Measurements from ENCODE around the gene TNFRSF8. TPM values are rescaled to one million over a fixed set of nuclear protein-coding genes. Genes with fewer than 3 reads are reported as not detected.

TNFRSF8 gene
- total RNA-seq, 3 donors from 2014 or later, result 0.31 to 0.51 TPM; not detected in 1

DNA sequence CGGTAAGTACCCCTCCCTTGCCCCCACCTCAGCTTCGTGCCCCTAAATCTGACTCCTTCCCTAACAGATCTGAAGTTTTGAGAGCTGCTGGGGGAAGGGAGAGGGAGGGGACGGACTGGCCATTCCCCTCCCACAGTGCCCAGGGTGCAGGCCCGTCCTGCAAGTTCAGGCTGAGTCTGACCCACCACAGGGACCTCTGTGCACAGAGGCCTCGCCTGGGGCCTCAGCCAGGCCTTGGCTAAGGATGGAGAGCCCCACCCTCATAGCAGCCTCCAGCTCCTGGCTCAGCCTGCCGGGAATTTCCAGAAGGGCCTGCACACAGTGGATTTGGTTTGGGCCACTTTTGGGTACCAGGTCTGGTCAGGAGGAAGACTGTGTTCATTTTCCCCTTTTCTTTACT lies 72.5 kb downstream of the TNFRSF8 start:
- DNase-seq (peak in 1 of 3 donors; percentile 39), ATAC-seq (peak; percentile 18)
- intact Hi-C loops (cut with DNase I, micrococcal nuclease), result no loop called here
- Histone ChIP-seq H3K4me1 (ENCODE audit: low read depth) (peaks cover 7% of the 10 kb centered on the region), H3K9me3 (no peaks in the 10 kb centered on the region), H3K4me3 (no peak overlapping the region), H3K36me3 (ENCODE audit: low read depth) (no peaks in the 10 kb centered on the region)
- no peak for TF ChIP-seq CTCF (IDR thresholded peaks at IDR 0.05)

GRCh38 chr1:12136916-12137610 lies 74.0 kb downstream of the TNFRSF8 start:
- no peak for ATAC-seq
- Histone ChIP-seq H3K9me3 (no peaks in the 10 kb centered on the region), H3K4me1 (ENCODE audit: low read depth) (peaks cover 7% of the 10 kb centered on the region), H3K36me3 (ENCODE audit: low read depth) (no peaks in the 10 kb centered on the region), H3K4me3 (no peak overlapping the region)
- intact Hi-C loops (cut with DNase I, micrococcal nuclease), result no loop called here
- no peak for DNase-seq
- no peak for TF ChIP-seq CTCF (IDR thresholded peaks at IDR 0.05)

DNA sequence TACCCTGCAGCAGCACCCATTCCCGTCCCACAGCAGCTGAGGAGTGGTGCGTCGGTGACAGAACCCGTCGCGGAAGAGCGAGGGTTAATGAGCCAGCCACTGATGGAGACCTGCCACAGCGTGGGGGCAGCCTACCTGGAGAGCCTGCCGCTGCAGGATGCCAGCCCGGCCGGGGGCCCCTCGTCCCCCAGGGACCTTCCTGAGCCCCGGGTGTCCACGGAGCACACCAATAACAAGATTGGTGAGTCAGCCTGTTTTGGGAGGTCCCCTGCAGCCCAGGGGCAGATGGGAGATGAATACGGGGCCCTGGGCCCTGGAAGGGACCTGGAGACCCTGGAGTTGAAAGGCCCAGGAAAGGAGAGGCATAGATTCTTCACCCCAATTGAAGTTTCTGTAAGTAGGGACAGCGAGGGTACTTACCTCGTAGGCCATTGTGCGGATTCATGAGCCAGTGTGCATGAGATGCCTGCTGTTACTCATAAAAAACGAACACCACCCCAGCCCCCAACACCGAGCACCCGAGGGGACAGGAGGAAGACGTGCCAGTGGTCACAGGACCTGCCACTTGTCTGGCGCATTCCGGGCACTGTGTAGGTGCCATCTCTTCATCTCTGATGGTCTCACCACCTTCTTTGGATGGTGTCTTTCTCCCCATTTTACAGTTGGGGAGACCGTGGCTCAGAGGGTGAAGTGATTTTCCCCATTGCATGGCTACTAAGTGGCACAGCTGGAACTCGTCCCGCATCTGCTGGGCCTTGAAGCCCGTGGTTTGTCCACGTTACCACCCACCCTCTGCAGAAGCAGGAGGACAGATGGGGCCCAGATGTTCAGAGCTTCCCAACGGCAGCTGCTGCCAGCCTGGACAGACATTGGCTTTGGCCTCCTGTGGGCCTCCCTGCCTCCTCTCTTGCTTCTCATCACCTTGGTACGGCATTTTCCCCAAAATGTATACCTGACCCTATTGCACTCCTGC lies 75.4 kb downstream of the TNFRSF8 start:
- Histone ChIP-seq H3K36me3 (ENCODE audit: low read depth) (no peaks in the 10 kb centered on the region), H3K9me3 (no peaks in the 10 kb centered on the region), H3K4me3 (no peak overlapping the region), H3K4me1 (ENCODE audit: low read depth) (peaks cover 4% of the 10 kb centered on the region)
- intact Hi-C loops (cut with DNase I, micrococcal nuclease), result no loop called here
- TF ChIP-seq CTCF (IDR thresholded peaks at IDR 0.05), result no peak
- DNase-seq (no peak), ATAC-seq (no peak)

- intact Hi-C loops (cut with DNase I, micrococcal nuclease), result no loop called here
- no peak for TF ChIP-seq CTCF (IDR thresholded peaks at IDR 0.05)
Measured at GRCh38 chr1:12140016-12140415, 76.9 kb downstream of the TNFRSF8 start.

GRCh38 chr1:12140515-12141162 lies 77.5 kb downstream of the TNFRSF8 start:
- Histone ChIP-seq H3K4me3 (no peak overlapping the region), H3K4me1 (ENCODE audit: low read depth) (peaks cover 15% of the 10 kb centered on the region), H3K36me3 (ENCODE audit: low read depth) (no peaks in the 10 kb centered on the region), H3K9me3 (no peaks in the 10 kb centered on the region)
- DNase-seq (peak in 1 of 3 donors; percentile 42), ATAC-seq (no peak)
- TF ChIP-seq CTCF (IDR thresholded peaks at IDR 0.05), result no peak
- intact Hi-C loops (cut with DNase I, micrococcal nuclease), result no loop called here

More at GRCh38 chr1:12140016-12140415, 76.9 kb downstream of the TNFRSF8 start:
- H3K4me3 ChIP-seq, result no peak overlapping the region
- ATAC-seq, result peak; percentile 14
- peaks cover 15% of the 10 kb centered on the region for H3K4me1 ChIP-seq (ENCODE audit: low read depth)
- H3K36me3 ChIP-seq (ENCODE audit: low read depth), result no peaks in the 10 kb centered on the region
- DNase-seq, result peak in 1 of 3 donors; percentile 34
- H3K9me3 ChIP-seq, result no peaks in the 10 kb centered on the region
